ENCODE data around the gene SPEM1. TPM values are rescaled to one million over a fixed set of nuclear protein-coding genes. Genes with fewer than 3 reads are reported as not detected.

SPEM1 gene
- total RNA-seq, 1 donor: not detected

DNA sequence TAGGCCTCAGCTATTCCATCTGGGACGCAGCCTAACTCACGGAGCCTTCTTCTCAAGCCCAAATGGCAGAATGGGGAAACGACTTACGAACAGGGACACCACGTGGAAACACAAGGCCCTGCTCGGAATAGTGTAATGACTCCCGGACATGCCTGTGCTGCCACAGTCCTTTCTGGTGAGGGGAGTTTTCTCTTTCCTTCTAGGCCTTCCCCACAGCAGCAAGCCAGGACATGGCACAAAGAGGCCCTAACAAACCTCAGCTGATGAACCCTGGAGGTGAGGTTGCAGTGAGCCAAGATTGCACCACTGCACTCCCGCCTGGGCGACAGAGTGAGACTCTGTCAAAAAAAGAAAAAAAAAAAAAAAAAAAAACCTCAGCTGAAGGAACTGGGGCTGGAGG is 44.0 kb downstream of the SPEM1 start:
- peaks cover 41% of the 10 kb centered on the region for H3K79me2 ChIP-seq (ENCODE audit: insufficient read depth, low read length)
- DNase-seq (ENCODE audit: insufficient read length, low spot score, missing footprints): no peak
- H4K20me1 ChIP-seq (ENCODE audit: insufficient read depth, low read length): peaks cover 35% of the 10 kb centered on the region
- no peaks in the 10 kb centered on the region for H3K9me3 ChIP-seq (ENCODE audit: low read depth, low read length)
- H2AFZ ChIP-seq (ENCODE audit: low read length): no peak overlapping the region
- no peak overlapping the region for H3K27ac ChIP-seq (ENCODE audit: low read depth, low read length)
- no peaks in the 10 kb centered on the region for H3K27me3 ChIP-seq (ENCODE audit: insufficient read depth, low read length)
- no peak overlapping the region for H3K4me2 ChIP-seq (ENCODE audit: insufficient read depth, low read length)
- H3K4me3 ChIP-seq (ENCODE audit: insufficient read depth, low read length): no peak overlapping the region
- TF ChIP-seq, protein P1, sequence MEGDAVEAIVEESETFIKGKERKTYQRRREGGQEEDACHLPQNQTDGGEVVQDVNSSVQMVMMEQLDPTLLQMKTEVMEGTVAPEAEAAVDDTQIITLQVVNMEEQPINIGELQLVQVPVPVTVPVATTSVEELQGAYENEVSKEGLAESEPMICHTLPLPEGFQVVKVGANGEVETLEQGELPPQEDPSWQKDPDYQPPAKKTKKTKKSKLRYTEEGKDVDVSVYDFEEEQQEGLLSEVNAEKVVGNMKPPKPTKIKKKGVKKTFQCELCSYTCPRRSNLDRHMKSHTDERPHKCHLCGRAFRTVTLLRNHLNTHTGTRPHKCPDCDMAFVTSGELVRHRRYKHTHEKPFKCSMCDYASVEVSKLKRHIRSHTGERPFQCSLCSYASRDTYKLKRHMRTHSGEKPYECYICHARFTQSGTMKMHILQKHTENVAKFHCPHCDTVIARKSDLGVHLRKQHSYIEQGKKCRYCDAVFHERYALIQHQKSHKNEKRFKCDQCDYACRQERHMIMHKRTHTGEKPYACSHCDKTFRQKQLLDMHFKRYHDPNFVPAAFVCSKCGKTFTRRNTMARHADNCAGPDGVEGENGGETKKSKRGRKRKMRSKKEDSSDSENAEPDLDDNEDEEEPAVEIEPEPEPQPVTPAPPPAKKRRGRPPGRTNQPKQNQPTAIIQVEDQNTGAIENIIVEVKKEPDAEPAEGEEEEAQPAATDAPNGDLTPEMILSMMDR (IDR thresholded peaks at IDR 0.05; ENCODE audit: extremely low read depth, low read depth, low read length): no peak
- H3K36me3 ChIP-seq (ENCODE audit: insufficient read depth, low read length): peaks cover 30% of the 10 kb centered on the region
- peaks cover 10% of the 10 kb centered on the region for H3K4me1 ChIP-seq (ENCODE audit: insufficient read depth, low read length)

- Histone ChIP-seq H2AFZ (ENCODE audit: low read length) (no peak overlapping the region), H3K27me3 (ENCODE audit: insufficient read depth, low read length) (no peaks in the 10 kb centered on the region), H4K20me1 (ENCODE audit: insufficient read depth, low read length) (peaks cover 35% of the 10 kb centered on the region), H3K79me2 (ENCODE audit: insufficient read depth, low read length) (peaks cover 52% of the 10 kb centered on the region), H3K9me3 (ENCODE audit: low read depth, low read length) (no peaks in the 10 kb centered on the region), H3K27ac (ENCODE audit: low read depth, low read length) (no peak overlapping the region), H3K36me3 (ENCODE audit: insufficient read depth, low read length) (peaks cover 30% of the 10 kb centered on the region), H3K4me2 (ENCODE audit: insufficient read depth, low read length) (no peak overlapping the region), H3K4me3 (ENCODE audit: insufficient read depth, low read length) (no peak overlapping the region), H3K4me1 (ENCODE audit: insufficient read depth, low read length) (peaks cover 10% of the 10 kb centered on the region)
- TF ChIP-seq, protein P1 (IDR thresholded peaks at IDR 0.05; ENCODE audit: extremely low read depth, low read depth, low read length): no peak
- DNase-seq (ENCODE audit: insufficient read length, low spot score, missing footprints): peak; percentile 45
Measured at GRCh38 chr17:7465597-7466275, 45.6 kb downstream of the SPEM1 start.

DNA sequence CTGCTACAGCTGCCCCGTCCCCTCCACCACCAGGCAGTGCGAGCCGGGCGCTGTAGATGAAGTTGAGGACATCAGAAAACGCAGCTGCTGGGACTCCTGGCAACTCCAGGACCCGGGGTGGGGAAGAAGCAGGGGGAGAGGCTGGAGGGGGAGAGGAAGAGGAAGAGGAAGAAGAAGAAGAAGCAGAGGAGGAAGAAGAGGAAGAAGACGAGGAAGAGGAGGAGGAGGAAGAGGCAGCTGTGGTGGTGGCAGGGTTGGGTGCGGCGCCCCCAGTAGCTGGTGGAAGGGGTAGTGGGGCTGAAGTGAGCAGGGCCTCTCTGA is 46.2 kb downstream of the SPEM1 start:
- H3K9me3 ChIP-seq (ENCODE audit: low read depth, low read length): no peaks in the 10 kb centered on the region
- no peak overlapping the region for H3K4me3 ChIP-seq (ENCODE audit: insufficient read depth, low read length)
- TF ChIP-seq, protein P1 (IDR thresholded peaks at IDR 0.05; ENCODE audit: extremely low read depth, low read depth, low read length): no peak
- peaks cover 30% of the 10 kb centered on the region for H3K36me3 ChIP-seq (ENCODE audit: insufficient read depth, low read length)
- H3K79me2 ChIP-seq (ENCODE audit: insufficient read depth, low read length): peaks cover 57% of the 10 kb centered on the region
- DNase-seq (ENCODE audit: insufficient read length, low spot score, missing footprints): no peak
- peak overlapping the region; percentile 48 for H3K27ac ChIP-seq (ENCODE audit: low read depth, low read length)
- H3K27me3 ChIP-seq (ENCODE audit: insufficient read depth, low read length): no peaks in the 10 kb centered on the region
- no peak overlapping the region for H2AFZ ChIP-seq (ENCODE audit: low read length)
- H3K4me2 ChIP-seq (ENCODE audit: insufficient read depth, low read length): no peak overlapping the region
- H4K20me1 ChIP-seq (ENCODE audit: insufficient read depth, low read length): peaks cover 40% of the 10 kb centered on the region
- H3K4me1 ChIP-seq (ENCODE audit: insufficient read depth, low read length): peaks cover 10% of the 10 kb centered on the region

DNA sequence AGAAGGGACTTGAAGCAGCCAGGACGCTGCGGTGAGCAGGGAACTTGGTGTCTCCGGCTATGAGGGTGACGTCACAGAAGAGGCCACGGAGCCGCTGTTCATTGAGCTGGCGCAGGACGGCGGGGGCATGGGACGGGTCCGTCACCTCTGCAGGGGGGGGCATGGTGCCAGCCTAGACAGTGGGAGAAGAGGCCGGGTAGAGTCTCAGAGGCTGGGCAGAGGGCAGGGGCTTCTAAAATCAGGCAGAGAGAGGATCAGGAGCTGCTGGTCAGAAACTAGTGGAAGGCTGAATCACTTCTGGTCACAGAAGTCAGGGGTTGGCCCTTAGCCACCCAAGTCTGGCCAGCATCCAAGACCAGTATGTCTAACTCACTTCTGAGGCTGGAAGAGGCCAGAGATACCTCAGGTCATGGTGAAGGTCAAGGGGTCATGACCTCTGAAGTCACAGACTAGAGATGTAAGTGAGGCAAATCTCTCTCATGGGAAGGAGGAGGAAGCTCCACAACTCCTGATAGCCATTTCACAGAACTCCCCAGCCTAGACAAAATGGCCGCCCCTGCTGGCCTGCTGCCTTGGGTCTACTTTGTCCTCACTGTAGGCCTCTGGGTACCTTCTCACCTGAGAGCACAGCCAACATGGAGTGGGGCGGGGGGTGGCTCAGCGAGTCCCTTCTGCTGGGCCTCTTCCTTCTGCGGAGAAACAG is 46.7 kb downstream of the SPEM1 start:
- TF ChIP-seq, protein P1 (IDR thresholded peaks at IDR 0.05; ENCODE audit: extremely low read depth, low read depth, low read length): no peak
- peaks cover 30% of the 10 kb centered on the region for H3K36me3 ChIP-seq (ENCODE audit: insufficient read depth, low read length)
- no peak overlapping the region for H3K4me3 ChIP-seq (ENCODE audit: insufficient read depth, low read length)
- peaks cover 62% of the 10 kb centered on the region for H3K79me2 ChIP-seq (ENCODE audit: insufficient read depth, low read length)
- H3K4me2 ChIP-seq (ENCODE audit: insufficient read depth, low read length): peak overlapping the region; percentile 23
- no peaks in the 10 kb centered on the region for H3K27me3 ChIP-seq (ENCODE audit: insufficient read depth, low read length)
- peaks cover 45% of the 10 kb centered on the region for H4K20me1 ChIP-seq (ENCODE audit: insufficient read depth, low read length)
- DNase-seq (ENCODE audit: insufficient read length, low spot score, missing footprints): peak; percentile 97
- peaks cover 10% of the 10 kb centered on the region for H3K4me1 ChIP-seq (ENCODE audit: insufficient read depth, low read length)
- no peaks in the 10 kb centered on the region for H3K9me3 ChIP-seq (ENCODE audit: low read depth, low read length)
- H2AFZ ChIP-seq (ENCODE audit: low read length): no peak overlapping the region
- peak overlapping the region; percentile 48 for H3K27ac ChIP-seq (ENCODE audit: low read depth, low read length)

All from osteoblast (primary cell).